HG03565 (cell line): ENCODE measurements around the gene MAGEB10.
"Not testable (repeated sequence)": the region's sequence is repeated elsewhere in the genome, so short reads cannot be mapped to it uniquely, and the experiment has no call there.

Experiments
- ATAC-seq: cut with Tn5 transposase; IDR thresholded peaks from one replicate; pipeline ENCODE4 v1.9.1; 2021; ENCODE audit warnings: mild to moderate bottlenecking, moderate library complexity; ENCODE audit not compliant: unreplicated experiment

MAGEB10 gene, protein sequence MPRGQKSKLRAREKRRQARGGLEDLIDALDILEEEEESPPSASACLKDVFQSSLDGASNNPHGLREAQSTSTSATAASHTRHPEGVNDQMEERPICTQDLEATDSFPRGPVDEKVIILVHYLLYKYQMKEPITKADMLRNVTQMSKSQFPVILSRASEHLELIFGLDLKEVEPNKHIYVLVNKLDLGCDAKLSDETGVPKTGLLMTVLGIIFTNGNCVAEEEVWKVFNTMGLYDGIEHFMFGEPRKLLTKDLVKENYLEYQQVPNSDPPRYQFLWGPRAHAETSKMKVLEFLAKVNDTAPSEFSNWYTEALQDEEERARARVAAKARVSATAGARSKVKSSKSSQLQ

DNA sequence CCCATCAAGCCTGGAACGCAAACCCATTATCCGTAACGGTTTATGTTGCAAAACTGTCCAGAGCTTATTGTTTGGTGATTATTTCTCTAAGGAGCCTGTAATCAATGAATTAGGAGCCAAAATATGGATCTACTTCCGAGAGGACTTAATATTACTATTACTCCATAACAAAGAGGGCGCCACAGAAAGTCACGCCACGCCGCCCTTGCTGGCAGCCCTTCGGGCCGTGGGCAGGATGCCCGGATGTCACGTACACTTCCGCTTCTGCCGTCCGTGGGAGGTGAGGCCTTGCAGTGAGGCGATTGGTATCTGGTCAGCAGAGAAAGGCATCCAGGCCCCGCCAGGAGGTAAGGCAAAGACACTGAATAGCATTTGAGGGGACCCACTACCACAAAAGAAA lies at the start of gene MAGEB10:
Gene MAGEB10 (plus strand): TSS at position 301 of the 400 bp plus-strand sequence. CDS start 13,317 bp downstream, outside the sequence.
- ATAC-seq = no peak

DNA sequence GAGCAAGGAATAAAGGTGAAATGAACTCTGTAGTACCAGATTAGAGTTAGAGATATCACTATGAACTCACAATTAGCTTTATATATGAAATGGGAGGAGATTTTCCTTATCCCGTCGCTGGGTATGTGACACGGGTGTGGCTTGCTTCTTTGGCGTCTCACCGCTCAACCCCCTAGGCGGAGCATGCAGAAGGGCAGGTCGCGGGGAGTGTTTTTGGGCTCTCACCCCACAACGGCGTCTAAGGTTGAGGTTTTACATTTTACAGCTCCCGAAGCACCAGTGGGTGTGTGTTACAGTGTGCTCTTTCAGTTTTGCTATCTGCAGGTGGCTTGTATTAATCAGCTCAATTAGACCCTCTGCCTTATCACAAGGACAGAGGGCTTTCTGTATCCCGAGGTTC lies 42.1 kb upstream of the MAGEB10 start:
- no peak for ATAC-seq

DNA sequence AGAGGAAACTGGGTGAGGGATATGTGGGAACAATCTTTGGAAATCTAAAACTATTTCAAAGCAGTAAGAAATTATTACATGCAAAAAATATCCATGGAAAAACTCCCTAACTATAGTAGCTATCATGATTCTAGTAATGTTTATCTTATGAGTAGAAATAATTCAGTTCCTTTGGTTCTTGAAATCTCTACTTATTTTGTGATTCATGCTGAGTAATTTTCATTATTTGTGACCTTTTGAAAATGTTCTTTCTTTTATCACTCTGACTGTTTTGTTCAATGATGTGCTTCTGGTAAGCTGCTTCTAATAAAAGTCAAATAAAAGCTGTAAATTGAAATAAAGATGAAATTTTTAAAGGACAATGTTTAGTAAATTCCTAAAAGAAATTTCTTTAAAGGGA lies 40.4 kb upstream of the MAGEB10 start:
- ATAC-seq = no peak

DNA sequence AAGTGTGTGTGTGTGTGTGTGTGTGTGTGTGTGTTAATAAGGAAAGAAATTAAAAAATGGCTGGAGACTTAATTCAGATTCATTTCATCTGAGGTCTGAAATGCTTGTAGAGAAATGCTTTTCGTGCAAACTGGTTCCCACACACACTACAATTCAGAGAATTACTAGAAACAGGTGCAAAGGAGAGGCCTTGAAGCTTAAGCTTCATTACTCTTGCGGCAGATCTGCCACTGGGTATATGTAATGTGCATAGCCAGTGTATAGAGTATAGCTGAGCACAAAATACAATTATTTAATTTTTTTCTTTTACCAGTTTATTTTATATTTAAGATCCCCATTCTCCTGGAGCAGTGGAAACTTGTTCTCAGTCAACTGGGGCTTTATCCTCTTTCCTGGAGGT lies 31.8 kb upstream of the MAGEB10 start:
- no peak for ATAC-seq

- ATAC-seq = no peak
Observed at GRCh38 chrX:27796640-27797257, 11.0 kb upstream of the MAGEB10 start.

- no peak for ATAC-seq
Observed at GRCh38 chrX:27797575-27797974, 10.2 kb upstream of the MAGEB10 start.

DNA sequence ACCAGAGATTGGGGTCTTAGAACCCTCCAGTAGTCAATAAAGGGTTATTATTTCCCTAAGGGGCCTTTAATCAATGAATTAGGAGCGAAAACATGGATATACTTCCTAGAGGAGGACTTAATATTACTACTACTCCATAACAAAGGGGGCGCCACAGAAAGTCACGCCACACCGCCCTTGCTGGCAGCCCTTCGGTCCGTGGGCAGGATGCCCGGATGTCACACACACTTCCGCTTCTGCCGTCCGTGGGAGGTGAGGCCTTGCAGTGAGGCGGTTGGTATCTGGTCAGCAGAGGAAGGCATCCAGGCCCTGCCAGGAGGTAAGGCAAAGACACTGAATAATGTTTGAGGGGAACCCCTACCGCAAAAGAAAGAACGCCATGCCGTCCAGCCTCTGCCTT lies 436 bp downstream of the MAGEB10 start:
- ATAC-seq = no peak

DNA sequence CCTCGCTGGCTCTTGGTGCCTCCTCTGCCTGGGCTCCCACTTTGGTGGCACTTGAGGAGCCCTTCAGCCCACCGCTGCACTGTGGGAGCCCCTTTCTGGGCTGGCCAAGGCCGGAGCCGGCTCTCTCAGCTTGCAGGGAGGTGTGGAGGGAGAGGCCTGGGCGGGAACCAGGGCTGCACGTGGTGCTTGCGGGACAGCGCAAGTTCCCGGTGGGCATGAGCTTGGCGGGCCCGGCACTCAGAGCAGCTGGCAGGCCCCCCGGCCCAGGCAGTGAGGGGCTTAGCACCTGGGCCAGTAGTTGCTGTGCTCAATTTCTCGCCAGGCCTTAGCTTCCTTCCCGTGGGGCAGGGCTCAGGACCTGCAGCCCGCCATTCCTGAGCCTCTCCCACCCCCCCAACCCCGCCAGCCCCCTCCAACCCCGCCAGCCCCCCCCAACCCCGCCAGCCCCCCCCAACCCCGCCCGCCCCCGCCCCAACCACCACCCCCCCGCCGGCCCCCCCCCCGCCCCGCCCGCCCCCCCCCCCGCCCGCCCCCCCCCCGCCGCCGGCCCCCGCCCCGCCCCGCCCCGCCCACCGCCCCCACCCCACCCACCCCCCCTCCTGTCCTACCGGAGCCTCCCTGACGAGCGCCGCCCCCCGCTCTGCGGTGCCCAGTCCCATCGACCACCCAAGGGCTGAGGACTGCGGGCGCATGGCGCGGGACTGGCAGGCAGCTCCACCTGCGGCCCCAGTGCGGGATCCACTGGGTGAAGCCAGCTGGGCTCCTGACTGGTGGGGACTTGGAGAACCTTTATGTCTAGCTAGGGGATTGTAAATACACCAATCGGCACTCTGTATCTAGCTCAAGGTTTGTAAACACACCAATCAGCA lies 1.4 kb downstream of the MAGEB10 start:
- not testable (repeated sequence) for ATAC-seq

DNA sequence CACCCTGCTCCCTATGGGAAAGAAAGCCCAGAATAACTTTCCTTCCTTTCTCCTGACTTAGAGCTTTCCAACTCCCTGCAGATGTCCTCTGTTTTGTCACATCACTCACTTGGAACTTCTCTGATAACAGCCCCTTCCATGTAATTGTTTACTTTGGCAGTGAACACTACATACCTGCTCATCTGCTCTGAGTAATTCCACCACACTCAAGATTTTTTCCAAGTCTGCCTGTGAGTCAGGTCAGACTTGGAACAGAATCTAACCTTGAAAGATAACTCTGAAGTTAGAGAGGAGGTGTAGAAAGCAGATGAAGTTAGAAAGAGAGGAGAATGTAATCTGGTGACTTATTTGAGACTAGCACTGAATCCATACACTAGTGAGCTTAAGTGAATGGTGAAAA lies 7.4 kb downstream of the MAGEB10 start:
- ATAC-seq = no peak

DNA sequence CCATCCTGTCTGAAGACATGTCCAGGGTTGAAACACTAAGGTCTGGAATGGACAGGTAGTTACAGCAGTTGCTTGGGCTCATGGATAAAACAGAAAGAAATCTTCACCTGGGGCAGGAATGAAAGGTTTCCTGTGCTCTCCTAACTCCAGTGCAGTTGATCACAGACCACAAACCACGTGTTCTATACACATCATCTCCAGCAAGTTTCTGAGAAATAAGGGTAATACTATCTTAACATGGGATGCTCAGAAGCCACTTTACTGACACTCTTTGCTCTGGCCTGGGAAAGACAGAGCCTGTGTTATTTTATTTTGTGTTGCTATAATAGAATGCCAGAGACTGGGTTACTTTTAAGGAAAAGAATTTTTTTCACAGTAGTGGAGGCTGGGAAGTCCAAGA lies 16.0 kb downstream of the MAGEB10 start:
- ATAC-seq = no peak

DNA sequence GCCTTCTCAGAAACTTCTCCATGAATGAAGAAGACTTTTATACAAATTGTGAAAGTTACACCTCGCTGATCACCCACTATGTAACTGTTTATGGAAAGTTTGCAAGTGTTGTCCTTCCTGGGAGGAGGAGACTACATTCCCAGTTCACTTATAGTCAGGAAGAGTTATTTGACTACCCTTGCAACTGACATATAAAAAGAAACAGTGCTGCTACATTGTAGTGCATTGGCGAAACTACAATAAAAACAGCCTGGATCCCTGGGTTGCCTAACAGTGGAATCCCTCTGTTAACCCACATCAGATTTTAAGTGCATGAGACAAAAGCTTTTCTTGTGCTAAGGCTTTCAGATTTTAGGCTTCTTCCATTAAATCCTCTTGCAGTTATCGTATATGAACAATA lies 30.4 kb downstream of the MAGEB10 start:
- no peak for ATAC-seq

DNA sequence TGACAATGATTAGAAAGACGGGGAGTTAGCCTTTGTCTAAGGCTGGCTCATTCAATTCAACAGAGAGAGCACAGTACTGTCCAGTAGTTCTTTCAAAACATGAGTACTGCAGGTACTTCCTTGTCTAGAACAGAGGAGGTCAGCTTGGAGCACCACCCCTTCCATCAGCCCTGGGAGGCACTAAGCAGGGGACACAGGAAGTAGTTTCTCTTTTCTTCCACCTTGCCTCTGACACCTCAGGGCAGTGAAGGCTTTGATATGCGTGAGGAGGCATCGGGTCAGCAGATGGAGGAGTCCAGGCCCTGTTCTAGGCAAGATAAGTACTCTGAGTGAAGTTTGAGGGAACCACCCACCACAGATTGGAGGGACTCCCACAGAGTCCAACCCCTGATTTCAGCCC lies 33.1 kb downstream of the MAGEB10 start:
- no peak for ATAC-seq

GRCh38 chrX:27842859-27843258 lies 35.1 kb downstream of the MAGEB10 start:
- no peak for ATAC-seq

GRCh38 chrX:27860337-27860736 lies 52.5 kb downstream of the MAGEB10 start:
- ATAC-seq = no peak

DNA sequence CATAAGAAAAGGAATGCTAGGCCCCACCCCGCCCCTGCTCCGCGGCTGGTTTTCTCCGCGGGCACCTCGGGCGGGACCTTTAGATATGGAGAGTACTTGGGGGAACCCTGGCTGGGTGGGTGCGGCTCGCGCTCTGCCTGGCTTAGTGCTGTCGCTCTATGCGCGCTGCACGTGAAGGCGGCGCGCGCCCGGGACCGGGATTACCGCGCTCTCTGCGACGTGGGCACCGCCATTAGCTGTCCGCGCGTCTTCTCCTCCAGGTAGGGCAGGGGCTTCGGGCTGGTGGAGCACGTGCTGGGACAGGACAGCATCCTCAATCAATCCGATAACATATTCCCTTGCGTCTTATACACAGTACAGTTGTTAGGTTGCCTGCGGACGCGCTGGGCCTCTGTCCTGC lies 56.0 kb downstream of the MAGEB10 start:
- no peak for ATAC-seq
